OCI-LY3 (cell line): ENCODE results near the gene PRPF6.
A peak's percentile ranks its signal among the peaks of the same experiment; 100 is the strongest.

ENCODE experiments used
- H2AFZ ChIP-seq: fragments of 200-600, 300-600 bp; shearing (Covaris generic); 2 replicates; pipeline ENCODE4 v1.6.0; 2014; ENCODE audit warnings: antibody characterized with exemption, low read depth, low read length
- H3K27ac ChIP-seq: fragments of 200-600, 300-600 bp; sonication (generic); 2 replicates; pipeline ENCODE4 v1.5.1; 2014; ENCODE audit warnings: mild to moderate bottlenecking, low read length, moderate library complexity, mixed read lengths
- H3K27me3 ChIP-seq: fragments of 200-600, 300-600 bp; sonication (generic); 2 replicates; pipeline ENCODE4 v1.6.1; 2014; ENCODE audit warnings: low read depth, low read length, mixed read lengths
- H3K36me3 ChIP-seq: fragments of 200-600, 300-600 bp; sonication (generic); replicated peaks from 2 replicates; pipeline ENCODE3; 2014; ENCODE audit warnings: low read depth, low read length, mixed read lengths
- H3K4me1 ChIP-seq: fragments of 300-600, 200-600 bp; sonication (generic); 2 replicates; pipeline ENCODE4 v1.6.1; 2014; ENCODE audit warnings: low read length, mixed read lengths
- H3K4me2 ChIP-seq: fragments of 200-600, 300-600 bp; sonication (generic); 2 replicates; pipeline ENCODE4 v1.6.1; 2014; ENCODE audit warnings: low read length, mixed read lengths
- H3K4me3 ChIP-seq: fragments of 300-600, 200-600 bp; sonication (generic); 2 replicates; pipeline ENCODE4 v1.5.1; 2014; ENCODE audit warnings: antibody characterized with exemption, mild to moderate bottlenecking, low read length, moderate library complexity
- H3K79me2 ChIP-seq: fragments of 300-600, 200-600 bp; shearing (Covaris generic); 2 replicates; pipeline ENCODE4 v1.6.1; 2014; ENCODE audit warnings: mild to moderate bottlenecking, low read length, mixed read lengths
- H3K9ac ChIP-seq: fragments of 300-600, 200-600 bp; shearing (Covaris generic); 2 replicates; pipeline ENCODE4 v1.6.0; 2014; ENCODE audit warnings: mild to moderate bottlenecking, low read length, moderate library complexity
- H3K9me3 ChIP-seq: fragments of 200-600, 300-600 bp; shearing (Covaris generic); 2 replicates; pipeline ENCODE4 v1.6.1; 2014; ENCODE audit warnings: low read length, mixed read lengths; ENCODE audit not compliant: insufficient read depth
- H4K20me1 ChIP-seq: fragments of 200-600, 300-600 bp; sonication (generic); 2 replicates; pipeline ENCODE4 v1.6.1; 2016; ENCODE audit warnings: low read length, mixed read lengths; ENCODE audit not compliant: insufficient read depth
- EZH2phosphoT487 ChIP-seq: fragments of 200-600 bp; shearing (Covaris generic); IDR thresholded peaks from 2 replicates; pipeline ENCODE4 v1.6.1; 2018; ENCODE audit warnings: antibody characterized with exemption, mixed run types, low read depth
- TF ChIP-seq, protein P1 (sequence below): fragments of 200-600, 300-600 bp; sonication (generic); IDR thresholded peaks from 2 replicates; pipeline ENCODE4 v1.5.1; 2014; ENCODE audit warnings: antibody characterized with exemption, low read length, low read depth

PRPF6 gene

GRCh38 chr20:64078934-64079272 lies 98.0 kb downstream of the PRPF6 start:
- H4K20me1 ChIP-seq, result no peaks in the 10 kb centered on the region
- H3K4me3 ChIP-seq, result peak overlapping the region; percentile 91
- peak overlapping the region; percentile 91 for H3K27ac ChIP-seq
- TF ChIP-seq, protein P1, sequence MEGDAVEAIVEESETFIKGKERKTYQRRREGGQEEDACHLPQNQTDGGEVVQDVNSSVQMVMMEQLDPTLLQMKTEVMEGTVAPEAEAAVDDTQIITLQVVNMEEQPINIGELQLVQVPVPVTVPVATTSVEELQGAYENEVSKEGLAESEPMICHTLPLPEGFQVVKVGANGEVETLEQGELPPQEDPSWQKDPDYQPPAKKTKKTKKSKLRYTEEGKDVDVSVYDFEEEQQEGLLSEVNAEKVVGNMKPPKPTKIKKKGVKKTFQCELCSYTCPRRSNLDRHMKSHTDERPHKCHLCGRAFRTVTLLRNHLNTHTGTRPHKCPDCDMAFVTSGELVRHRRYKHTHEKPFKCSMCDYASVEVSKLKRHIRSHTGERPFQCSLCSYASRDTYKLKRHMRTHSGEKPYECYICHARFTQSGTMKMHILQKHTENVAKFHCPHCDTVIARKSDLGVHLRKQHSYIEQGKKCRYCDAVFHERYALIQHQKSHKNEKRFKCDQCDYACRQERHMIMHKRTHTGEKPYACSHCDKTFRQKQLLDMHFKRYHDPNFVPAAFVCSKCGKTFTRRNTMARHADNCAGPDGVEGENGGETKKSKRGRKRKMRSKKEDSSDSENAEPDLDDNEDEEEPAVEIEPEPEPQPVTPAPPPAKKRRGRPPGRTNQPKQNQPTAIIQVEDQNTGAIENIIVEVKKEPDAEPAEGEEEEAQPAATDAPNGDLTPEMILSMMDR, result no peak
- no peak for TF ChIP-seq EZH2phosphoT487
- no peak overlapping the region for H2AFZ ChIP-seq
- H3K4me2 ChIP-seq, result peak overlapping the region; percentile 99
- peaks cover 9% of the 10 kb centered on the region for H3K36me3 ChIP-seq
- peak overlapping the region; percentile 98 for H3K9ac ChIP-seq
- H3K27me3 ChIP-seq, result 0 out of 2 replicates have a peak, but pooled peaks cover 4% of the 10 kb centered on the region
- peaks cover 34% of the 10 kb centered on the region for H3K4me1 ChIP-seq
- H3K9me3 ChIP-seq, result no peaks in the 10 kb centered on the region
- H3K79me2 ChIP-seq, result peaks cover 34% of the 10 kb centered on the region

DNA sequence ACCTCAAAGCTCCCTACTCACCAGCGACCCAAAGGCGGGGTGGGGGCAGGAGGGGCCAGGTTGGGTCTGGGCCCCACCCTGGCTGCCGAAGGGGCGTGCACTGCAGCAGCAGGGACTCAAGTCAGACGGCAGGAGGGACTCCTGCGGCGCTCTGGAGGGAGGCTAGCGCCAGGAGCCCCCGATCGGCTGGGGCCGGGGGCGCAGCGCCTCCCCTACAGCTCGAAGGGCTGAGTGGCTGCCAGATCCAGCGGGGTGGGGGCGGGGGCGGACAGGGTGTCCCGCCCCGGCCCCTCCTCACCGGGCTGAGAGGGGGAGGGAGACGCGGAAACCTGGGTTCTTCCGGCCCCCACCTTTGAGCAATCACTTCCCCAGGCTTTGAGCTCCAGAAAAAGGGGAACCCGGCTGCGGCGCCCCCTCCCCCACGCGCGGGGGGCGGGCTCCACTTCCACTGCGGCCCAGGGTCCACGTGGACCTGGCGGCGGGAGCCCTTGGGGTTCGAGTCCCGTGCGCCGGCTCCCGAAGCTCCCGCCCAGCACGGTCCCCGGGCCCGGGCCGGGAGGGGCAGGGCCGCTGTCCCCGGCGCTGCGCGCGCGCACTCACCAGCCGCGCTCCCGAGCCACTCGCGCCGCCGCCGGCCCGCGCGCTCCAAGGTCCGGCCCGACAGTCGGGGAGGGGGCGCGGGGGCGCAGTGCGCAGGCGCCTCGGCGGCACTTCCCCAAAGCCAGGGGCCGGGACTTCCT lies 98.5 kb downstream of the PRPF6 start, which contains the start of gene RGS19:
RGS19 (minus strand) TSS at position 246 of the 740 bp plus-strand sequence. CDS start 2,632 bp downstream, outside the sequence.
- H2AFZ ChIP-seq, result 0 out of 2 replicates have a peak within 1 kb of the TSS, but pooled peaks have one; percentile 33
- no peaks in the 10 kb centered on the region for H4K20me1 ChIP-seq
- H3K36me3 ChIP-seq, result peaks cover 9% of the 10 kb centered on the region
- H3K4me3 ChIP-seq, result peak within 1 kb of the TSS; percentile 95
- H3K9me3 ChIP-seq, result no peaks in the 10 kb centered on the region
- H3K4me1 ChIP-seq, result peaks cover 34% of the 10 kb centered on the region
- H3K9ac ChIP-seq, result peak within 1 kb of the TSS; percentile 98
- H3K79me2 ChIP-seq, result peaks cover 34% of the 10 kb centered on the region
- peaks cover 9% of the 10 kb centered on the region for H3K27me3 ChIP-seq
- peak within 1 kb of the TSS; percentile 91 for H3K27ac ChIP-seq
- TF ChIP-seq EZH2phosphoT487, result no peak
- TF ChIP-seq, protein P1, result no peak
- H3K4me2 ChIP-seq, result peak within 1 kb of the TSS; percentile 99

DNA sequence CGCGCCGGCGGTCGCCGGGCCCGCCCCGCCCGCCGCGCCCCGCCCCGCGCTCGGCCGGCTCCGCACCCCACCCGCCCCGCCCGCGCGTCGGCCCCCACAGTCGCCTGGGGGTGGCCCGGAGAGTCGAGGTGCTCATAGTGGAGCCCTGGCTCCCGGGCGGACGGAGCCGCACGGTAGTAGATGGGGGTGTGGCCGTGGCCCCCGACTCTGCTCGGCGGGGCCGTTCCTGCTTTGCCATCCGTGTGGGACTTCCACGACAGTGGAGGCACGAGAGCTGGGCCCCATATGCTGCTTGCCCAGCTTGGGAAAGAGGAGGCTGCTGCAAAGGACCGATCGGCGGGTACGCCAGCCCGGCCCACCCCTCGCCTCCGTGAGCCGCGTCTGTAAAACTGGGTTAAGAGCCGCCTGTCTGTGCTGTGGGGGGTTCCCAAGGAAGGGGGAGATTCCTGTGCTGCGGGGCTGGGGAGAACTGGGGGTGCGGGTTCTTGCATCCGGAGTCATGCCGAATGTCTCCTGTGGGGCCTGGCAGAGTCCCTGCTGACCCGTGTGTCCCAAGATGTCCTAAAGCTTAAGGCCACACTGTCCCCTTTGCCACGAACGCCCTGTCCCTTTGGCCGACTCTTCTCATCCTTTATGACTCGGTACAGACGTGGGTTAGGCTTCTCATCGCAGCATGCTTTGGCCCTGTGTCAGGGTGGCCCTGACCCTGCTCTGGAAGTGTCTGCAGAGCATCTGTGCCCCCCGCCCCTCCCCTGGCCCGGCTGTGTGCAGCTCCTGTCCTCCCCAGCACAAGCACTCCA lies 99.3 kb downstream of the PRPF6 start, which contains the start of gene OPRL1:
OPRL1 (plus strand) TSS at position 70 of the 800 bp plus-strand sequence. CDS start 12,639 bp downstream, outside the sequence.
- peaks cover 34% of the 10 kb centered on the region for H3K4me1 ChIP-seq

More for the DNA sequence above, 99.3 kb downstream of the PRPF6 start, which contains the start of gene OPRL1:
- peaks cover 34% of the 10 kb centered on the region for H3K79me2 ChIP-seq
- 0 out of 2 replicates have a peak within 1 kb of the TSS, but pooled peaks have one; percentile 33 for H2AFZ ChIP-seq
- H3K27me3 ChIP-seq, result peaks cover 16% of the 10 kb centered on the region
- H3K9ac ChIP-seq, result peak within 1 kb of the TSS; percentile 98
- H3K4me2 ChIP-seq, result peak within 1 kb of the TSS; percentile 99
- H3K27ac ChIP-seq, result peak within 1 kb of the TSS; percentile 91
- H3K36me3 ChIP-seq, result peaks cover 8% of the 10 kb centered on the region
- no peaks in the 10 kb centered on the region for H4K20me1 ChIP-seq
- TF ChIP-seq EZH2phosphoT487, result no peak
- TF ChIP-seq, protein P1, result no peak
- H3K9me3 ChIP-seq, result no peaks in the 10 kb centered on the region
- peak within 1 kb of the TSS; percentile 95 for H3K4me3 ChIP-seq
